GM21360 (cell line): ENCODE results near the gene RTL10.

Experiments used
- ATAC-seq: cut with Tn5 transposase; IDR thresholded peaks from one replicate; pipeline ENCODE4 v1.9.1; 2021; ENCODE audit warnings: mild to moderate bottlenecking, moderate library complexity; ENCODE audit not compliant: unreplicated experiment

Gene RTL10

DNA sequence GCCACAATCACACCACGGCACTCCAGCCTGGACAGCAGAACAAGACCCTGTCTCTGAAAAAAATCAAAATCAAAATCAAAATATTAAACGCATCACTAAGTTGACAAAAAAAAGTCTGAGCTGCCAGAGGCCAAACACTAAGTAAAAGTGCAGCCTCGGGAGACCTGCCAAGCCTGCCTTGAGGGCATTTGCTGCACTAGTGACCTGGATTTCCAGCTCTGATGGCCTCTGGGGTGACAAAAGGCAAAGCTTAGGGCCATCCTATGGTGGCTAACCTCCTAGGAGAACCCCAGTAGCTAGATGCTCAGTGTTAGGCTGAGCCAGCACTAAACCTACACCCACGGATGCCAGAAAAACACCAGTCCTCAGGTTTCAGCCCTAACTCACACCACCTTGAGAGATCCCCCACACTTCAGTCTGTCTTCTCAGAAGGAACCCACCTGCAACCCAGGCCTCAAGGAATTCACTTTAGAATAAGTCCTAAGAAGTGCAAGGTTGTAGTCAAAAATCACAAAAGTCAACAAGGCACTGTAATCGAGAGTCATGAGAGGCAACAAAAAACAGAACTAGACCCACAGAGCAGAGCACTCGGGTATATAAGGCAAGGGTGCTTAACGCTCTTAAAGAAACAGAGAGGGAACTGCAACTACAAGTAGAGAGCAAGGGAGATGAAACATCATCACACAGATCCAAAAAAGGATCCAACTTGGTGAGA lies 28.6 kb downstream of the RTL10 start:
- ATAC-seq = no peak

DNA sequence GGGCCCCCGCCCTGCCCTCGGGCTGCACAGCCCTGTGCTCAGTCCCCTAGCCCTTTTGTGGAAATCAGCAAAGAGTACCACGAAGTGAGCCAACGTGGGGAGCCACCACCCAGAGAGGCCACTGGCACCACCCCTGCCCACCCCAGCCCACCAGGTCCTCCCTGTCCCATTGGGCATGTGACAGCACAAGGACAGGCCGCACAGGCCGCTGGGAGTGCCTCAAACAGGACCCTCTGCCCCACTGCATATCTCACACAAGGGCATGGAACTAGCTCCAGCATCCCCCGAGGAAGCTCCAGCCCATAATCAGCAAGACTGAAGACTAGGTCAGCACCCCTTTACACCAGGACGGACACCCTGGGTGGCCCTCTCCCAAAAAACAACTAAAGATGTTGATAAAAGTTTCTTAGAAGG lies 29.7 kb downstream of the RTL10 start:
- no peak for ATAC-seq

DNA sequence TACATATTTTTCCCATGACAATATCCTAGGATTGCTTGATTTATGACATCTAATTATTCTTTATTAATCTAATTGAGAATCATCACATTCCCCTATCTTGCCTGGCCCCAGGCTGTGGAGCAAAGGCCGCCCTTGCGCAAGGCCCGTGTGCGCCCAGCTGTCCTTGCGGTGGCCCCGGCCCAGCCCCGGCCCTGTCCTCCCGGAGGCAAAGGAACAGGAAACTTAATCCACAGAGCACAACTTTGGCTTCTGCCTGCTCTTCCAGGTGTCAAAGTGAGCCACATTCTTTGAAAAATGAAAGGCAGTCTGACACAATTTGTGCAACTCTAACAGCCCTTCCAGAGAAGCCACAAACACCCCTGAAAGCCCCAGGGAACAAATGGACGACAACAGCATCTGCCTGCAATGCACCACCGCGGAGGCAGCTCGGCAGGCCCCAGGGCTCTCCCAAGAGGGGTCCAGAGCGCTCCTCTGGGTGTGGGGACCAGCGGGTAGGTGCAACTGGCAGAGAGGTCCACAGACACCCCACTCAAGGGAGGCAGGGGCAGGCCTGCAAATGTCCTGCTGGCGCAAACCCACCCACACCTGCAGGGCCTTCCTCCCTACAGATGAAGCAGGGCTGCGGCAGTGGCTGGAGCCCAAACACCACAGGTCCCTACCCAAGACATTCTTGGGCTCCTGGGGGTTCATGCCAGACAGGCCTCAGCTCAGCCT lies 30.3 kb downstream of the RTL10 start:
- no peak for ATAC-seq

DNA sequence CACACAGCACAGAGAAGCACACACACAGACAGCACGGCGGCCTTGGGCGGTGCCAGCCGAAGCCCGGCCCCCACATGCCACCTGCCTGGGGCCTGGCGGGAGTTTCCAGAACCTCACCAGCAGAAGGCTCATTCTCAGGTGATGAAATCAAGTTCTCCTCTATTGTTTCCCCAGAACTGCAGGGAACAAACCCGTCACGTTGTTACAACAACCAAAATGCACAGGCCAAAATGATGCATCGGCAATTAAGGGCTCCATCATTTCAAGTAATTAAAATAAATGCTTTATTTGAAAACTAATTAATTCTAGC lies 30.8 kb downstream of the RTL10 start:
- ATAC-seq = no peak

- no peak for ATAC-seq
These were observed 31.3 kb downstream of the RTL10 start for GRCh38 chr22:19823191-19823901.

DNA sequence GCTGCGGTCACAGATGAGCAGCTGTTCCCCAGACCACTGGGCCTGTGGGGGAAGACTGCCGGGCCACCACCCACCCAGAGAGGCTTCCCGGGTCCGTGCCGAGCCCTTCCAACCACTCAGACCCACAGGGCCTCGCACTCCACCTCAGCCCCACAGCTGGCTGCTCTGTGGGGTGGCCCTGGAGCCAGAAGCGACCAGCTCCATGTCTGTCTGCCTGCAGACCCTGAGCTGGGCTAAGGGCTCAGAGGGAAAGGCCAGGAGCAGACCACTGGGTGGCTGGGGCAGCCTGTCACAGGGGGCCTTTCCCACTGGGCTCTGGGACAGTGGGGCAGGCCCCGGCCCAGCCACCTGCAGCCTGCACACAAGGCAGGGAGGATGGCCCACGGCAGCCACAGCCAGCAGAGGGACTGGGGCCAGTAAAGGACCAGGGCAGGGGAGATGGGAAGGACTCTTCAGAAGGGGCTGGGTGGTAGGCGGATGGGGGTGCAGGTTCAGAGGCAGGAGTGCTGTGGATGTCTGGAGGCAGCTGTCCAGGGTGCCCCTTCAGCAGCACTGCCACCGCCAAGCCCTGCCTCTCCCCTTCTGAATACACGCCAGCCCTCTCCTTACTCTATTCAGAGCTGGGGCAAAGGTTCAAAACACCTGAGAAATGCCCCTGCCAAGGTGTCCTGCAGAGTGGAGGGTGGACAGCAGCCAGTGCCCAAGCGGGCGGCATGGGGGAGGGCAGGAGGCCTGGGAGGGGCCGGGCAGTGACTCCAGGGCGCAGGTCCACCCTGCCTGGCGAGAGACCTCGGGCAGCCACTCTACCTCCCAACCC lies 32.2 kb downstream of the RTL10 start:
- no peak for ATAC-seq

DNA sequence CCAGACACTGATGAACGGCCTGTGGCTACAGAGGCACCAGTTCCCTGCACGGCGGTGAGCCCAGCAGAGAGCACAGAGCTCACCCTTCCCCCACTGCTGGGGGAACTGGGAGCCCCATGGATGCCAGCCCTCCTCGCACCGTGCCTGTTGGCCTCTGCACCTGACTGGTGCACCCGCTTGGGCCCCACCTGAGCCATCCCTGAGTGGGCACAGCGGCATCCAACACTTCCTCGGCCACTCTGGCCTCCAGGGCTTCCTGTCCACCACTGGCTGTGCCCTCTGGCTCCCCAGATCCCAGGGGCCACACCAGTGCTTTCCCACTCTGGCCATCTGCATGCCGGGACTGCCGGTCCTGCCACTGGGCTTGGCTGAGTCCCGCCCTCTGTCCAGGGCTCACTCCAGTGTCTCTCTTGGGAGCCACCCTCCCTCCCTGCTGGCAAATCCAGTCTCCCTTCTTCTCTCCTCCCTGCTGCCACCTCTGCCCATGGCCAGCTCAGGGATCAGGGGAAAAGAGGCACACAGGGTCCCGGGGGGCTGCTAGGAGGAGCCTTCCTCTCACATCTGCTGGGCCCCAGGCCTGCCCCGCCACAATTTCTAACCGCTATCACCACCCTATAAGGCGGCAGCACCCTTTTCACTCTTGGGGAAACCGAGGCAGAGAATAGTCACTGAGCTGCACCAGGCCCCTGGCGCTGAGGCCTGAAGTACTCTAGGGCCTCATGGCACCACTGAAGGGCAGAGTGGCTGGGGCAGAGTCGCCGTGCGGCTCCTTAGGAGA lies 33.0 kb downstream of the RTL10 start:
- no peak for ATAC-seq

DNA sequence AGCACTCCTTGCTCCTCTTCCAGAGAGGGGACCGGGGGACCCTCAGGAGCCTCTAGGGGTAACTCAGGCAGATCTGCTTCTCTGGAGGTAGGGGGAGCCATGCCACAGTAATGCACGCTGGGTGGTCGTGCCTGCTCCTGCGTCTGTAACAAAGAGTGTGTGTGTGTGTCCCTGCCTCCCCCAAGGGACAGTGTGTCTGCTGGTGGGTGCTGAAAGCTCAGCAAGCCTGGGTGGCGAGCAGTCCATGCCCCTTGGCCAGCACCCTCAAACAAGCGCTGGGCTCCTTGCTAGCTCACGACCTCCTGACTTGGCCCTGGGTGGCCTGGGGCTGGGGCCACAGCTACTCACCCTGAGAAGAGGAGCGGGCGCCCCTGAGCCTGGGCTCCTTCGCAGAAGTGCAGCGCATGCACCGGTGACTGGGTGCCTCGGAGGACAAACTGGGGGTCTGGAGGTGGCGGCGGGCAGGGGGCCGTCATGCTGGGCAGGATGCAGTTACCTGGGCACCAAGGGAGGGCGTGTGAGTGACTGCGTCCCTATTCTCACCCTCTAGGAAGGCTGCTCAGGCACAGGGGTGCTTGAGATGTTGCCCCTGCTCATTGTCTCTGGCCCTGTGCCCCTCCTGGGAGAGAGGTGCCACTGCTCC lies 33.7 kb downstream of the RTL10 start:
- no peak for ATAC-seq

- ATAC-seq = no peak
These were observed 34.5 kb downstream of the RTL10 start for GRCh38 chr22:19819911-19820879.

- ATAC-seq = no peak
These were observed 35.3 kb downstream of the RTL10 start for GRCh38 chr22:19819208-19819910.

- ATAC-seq = no peak
These were observed 36.1 kb downstream of the RTL10 start for GRCh38 chr22:19818324-19819207.

GRCh38 chr22:19816372-19817119 lies 38.1 kb downstream of the RTL10 start:
- ATAC-seq = no peak

DNA sequence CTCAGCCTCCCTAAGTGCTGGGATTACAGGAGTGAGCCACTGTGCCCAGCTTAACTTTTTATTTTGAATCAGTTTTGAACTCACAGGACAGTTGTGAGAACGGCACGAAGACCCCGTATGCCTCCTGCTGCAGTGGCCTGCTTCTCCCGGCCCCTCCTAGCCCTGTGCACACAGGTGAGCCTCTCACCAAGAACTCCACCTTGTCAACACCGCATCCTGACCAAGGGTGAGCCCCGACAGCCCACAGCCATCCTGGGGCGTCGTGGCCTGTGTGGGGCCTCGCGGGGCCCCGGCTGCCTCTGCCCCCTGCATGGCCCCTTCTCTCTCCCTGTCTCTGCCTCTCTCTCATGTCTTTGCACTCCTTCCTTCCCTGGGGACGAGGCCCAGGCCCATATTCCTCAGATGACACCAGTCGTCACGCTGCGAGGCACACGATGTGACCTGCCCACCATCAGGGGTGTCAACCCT lies 38.8 kb downstream of the RTL10 start:
- no peak for ATAC-seq

DNA sequence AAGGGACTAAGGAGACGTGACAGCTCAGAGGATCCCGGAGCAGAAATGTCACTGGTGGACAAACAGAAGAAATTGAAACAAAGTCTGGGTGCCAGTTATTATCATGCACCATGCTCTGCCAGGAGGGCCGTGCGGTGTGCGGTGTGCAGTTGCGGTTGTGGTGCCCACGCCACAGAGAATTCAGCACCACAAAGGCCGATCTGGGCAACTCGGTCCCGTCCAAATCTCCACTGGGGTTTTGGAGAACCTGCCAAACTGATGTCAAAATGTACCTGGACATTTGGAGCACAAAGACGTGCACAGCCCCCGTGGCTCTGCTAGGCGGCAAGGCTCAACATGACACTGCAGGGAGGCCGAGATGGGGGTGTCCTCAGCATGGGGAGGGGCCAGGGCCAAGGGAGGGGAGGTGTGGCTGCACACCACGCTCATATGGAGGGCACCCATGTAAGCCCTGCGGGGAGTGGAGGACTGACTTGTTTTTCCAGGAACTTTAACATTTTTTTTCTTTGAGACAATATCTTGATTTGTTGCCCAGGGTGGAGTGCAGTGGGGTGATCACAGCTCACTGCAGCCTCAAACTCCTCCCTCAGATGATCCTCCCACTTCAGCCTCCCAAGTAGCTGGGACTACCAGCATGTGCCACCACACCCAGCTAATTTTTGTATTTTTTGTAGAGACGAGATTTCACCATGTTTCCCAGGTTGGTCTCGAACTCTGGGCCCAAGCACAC lies 39.4 kb downstream of the RTL10 start:
- no peak for ATAC-seq

GRCh38 chr22:19814428-19814827 lies 40.2 kb downstream of the RTL10 start:
- ATAC-seq = no peak

DNA sequence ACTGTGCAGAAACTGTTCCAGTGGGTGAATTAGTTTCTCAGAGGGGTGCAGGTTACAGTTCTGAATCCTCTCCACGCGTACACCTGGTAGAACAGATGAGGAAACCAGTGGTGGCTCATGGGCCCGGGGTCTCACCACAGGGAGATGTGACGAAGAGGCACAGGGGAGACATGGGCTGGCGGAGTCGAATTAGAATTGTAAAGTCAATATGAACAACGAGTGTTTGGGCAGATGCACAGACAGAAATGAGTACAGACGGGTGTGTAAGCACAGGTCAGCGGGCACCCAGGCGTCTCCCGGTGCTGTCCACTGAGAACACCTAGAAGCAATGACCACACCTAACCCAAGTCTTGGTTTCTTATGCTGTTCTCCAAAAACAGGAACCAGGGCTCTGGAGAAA lies 41.8 kb downstream of the RTL10 start:
- ATAC-seq = no peak
